GM23338 (cell line): Measurements from ENCODE around the gene CACNA1G. TPM values are rescaled to one million over a fixed set of nuclear protein-coding genes. Genes with fewer than 3 reads are reported as not detected.

Experiments used
- ATAC-seq: fragments of 200-7000 bp; cut with Tn5 transposase; 3 replicates; pipeline ENCODE4 v1.9.1; 2020
- DNase-seq: peaks from one replicate; pipeline ENCODE4 v3.0.0-alpha.2; 2015; ENCODE audit warnings: low spot score
- H2AFZ ChIP-seq: fragments of 200-600 bp; sonication (generic); 2 replicates; pipeline ENCODE4 v1.8.0; 2016; ENCODE audit warnings: antibody characterized with exemption, mild to moderate bottlenecking, moderate library complexity
- H3F3A ChIP-seq: fragments of 200-600 bp; sonication (generic); replicated peaks from 2 replicates; pipeline ENCODE4 v1.8.0; 2017; ENCODE audit warnings: antibody characterized with exemption, mixed run types, low read depth
- H3K27ac ChIP-seq: fragments of 200-600 bp; sonication (generic); 2 replicates; pipeline ENCODE4 v1.6.1; 2016; ENCODE audit warnings: low read depth
- H3K27me3 ChIP-seq: fragments of 200-600 bp; sonication (generic); 2 replicates; pipeline ENCODE4 v1.8.0; 2016; ENCODE audit warnings: mild to moderate bottlenecking, mixed run types, moderate library complexity; ENCODE audit not compliant: insufficient read depth
- H3K36me3 ChIP-seq: fragments of 200-600 bp; sonication (generic); 2 replicates; pipeline ENCODE4 v1.8.0; 2016; ENCODE audit warnings: mild to moderate bottlenecking; ENCODE audit not compliant: insufficient read depth
- H3K4me1 ChIP-seq: fragments of 200-600 bp; sonication (generic); 2 replicates; pipeline ENCODE4 v1.8.0; 2016; ENCODE audit warnings: mild to moderate bottlenecking, moderate library complexity; ENCODE audit not compliant: insufficient read depth
- H3K4me2 ChIP-seq: fragments of 200-600 bp; sonication (generic); 2 replicates; pipeline ENCODE4 v1.7.1; 2017; ENCODE audit warnings: mixed run types
- H3K4me3 ChIP-seq: fragments of 200-600 bp; sonication (generic); 2 replicates; pipeline ENCODE4 v1.6.1; 2016; ENCODE audit warnings: mixed run types
- H3K79me2 ChIP-seq: fragments of 200-600 bp; sonication (generic); replicated peaks from 2 replicates; pipeline ENCODE4 v1.8.0; 2017; ENCODE audit warnings: mild to moderate bottlenecking; ENCODE audit not compliant: insufficient read depth
- H3K9me2 ChIP-seq: fragments of 200-600 bp; sonication (generic); 2 replicates; pipeline ENCODE4 v1.8.0; 2017; ENCODE audit not compliant: insufficient read depth
- H4K20me1 ChIP-seq: fragments of 200-600 bp; sonication (generic); replicated peaks from 2 replicates; pipeline ENCODE4 v1.8.0; 2017; ENCODE audit warnings: mild to moderate bottlenecking; ENCODE audit not compliant: insufficient read depth
- H3K27ac Mint-ChIP-seq: 2 replicates; pipeline ENCODE4 v1.8.0; 2020; ENCODE audit warnings: inconsistent platforms, mild to moderate bottlenecking, moderate library complexity, mixed read lengths
- H3K27me3 Mint-ChIP-seq: 3 replicates; pipeline ENCODE4 v1.8.0; 2022; ENCODE audit warnings: low read depth, mild to moderate bottlenecking, moderate library complexity, mixed read lengths, inconsistent platforms; ENCODE audit not compliant: insufficient read depth, poor library complexity
- H3K36me3 Mint-ChIP-seq: 3 replicates; pipeline ENCODE4 v1.8.0; 2021; ENCODE audit warnings: low read depth, mild to moderate bottlenecking, inconsistent platforms, moderate library complexity, mixed read lengths
- H3K4me1 Mint-ChIP-seq: 3 replicates; pipeline ENCODE4 v1.8.0; 2020; ENCODE audit warnings: mild to moderate bottlenecking, inconsistent platforms, mixed read lengths
- H3K4me3 Mint-ChIP-seq: 3 replicates; pipeline ENCODE4 v1.8.0; 2021; ENCODE audit warnings: moderate library complexity, mild to moderate bottlenecking, inconsistent platforms, mixed read lengths
- H3K9me3 Mint-ChIP-seq: 3 replicates; pipeline ENCODE4 v1.8.0; 2020; ENCODE audit warnings: moderate library complexity, mild to moderate bottlenecking, inconsistent platforms, mixed read lengths
- CREB1 ChIP-seq: fragments of 250-450 bp; sonication (Bioruptor Pico); IDR thresholded peaks from 2 replicates; pipeline ENCODE4 v1.5.0; 2020; ENCODE audit warnings: low read depth, mild to moderate bottlenecking, moderate library complexity
- CTCF ChIP-seq, 2 experiments: fragments of 200-600 bp in 1 of 2; sonication (generic) in 1 of 2; conservative IDR thresholded peaks; 2 replicates each; pipeline versions ENCODE4 v1.5.1 to v1.6.1; 2016 to 2017; ENCODE audit warnings: antibody characterized with exemption in 2 of 2, low read depth in 2 of 2, mild to moderate bottlenecking in 2 of 2, moderate library complexity in 1 of 2
- JUNB ChIP-seq: IDR thresholded peaks from one replicate; pipeline ENCODE4 v1.6.1; 2016; ENCODE audit warnings: antibody characterized with exemption; ENCODE audit not compliant: unreplicated experiment
- NANOG ChIP-seq: IDR thresholded peaks from 2 replicates; pipeline ENCODE4 v1.6.1; 2016; ENCODE audit warnings: antibody characterized with exemption, borderline replicate concordance
- ZNF462 ChIP-seq: fragments of 250-450 bp; sonication (Bioruptor Pico); IDR thresholded peaks from 2 replicates; pipeline ENCODE4 v1.5.0; 2020; ENCODE audit warnings: mild to moderate bottlenecking, moderate library complexity
- polyA plus RNA-seq: library from polyadenylated mRNA; unstranded; fragments of >200 nt; fragmentation: Nextera tagmentation; extraction: Ambion mirVana; gene quantifications from 2 replicates; pipeline ENCODE4 v1.2.1, GENCODE V29; 2016
- total RNA-seq: library from RNA; depleted of rRNA; stranded (reverse); fragments of >200 nt; shearing (Covaris generic); gene quantifications from 2 replicates; pipeline ENCODE4 v1.2.3, GENCODE V29; 2014

CACNA1G gene
- total and polyA plus RNA-seq, 2 experiments from 2014 or later: 1.4 to 5.1 TPM

- no peaks in the 10 kb centered on the region for H3K79me2 ChIP-seq
- H3K4me3 ChIP-seq: no peak overlapping the region
- H3K4me1 ChIP-seq: no peaks in the 10 kb centered on the region; the same call in 1 of the 2 replicates
- ATAC-seq (no peak), DNase-seq (no peak)
- H3K27ac ChIP-seq: no peak overlapping the region
- H3K36me3 Mint-ChIP-seq: no peaks in the 10 kb centered on the region
- no peaks in the 10 kb centered on the region for H4K20me1 ChIP-seq
- H3K4me3 Mint-ChIP-seq: no peak overlapping the region
- TF ChIP-seq JUNB: no peak
- H3K4me2 ChIP-seq: no peak overlapping the region
- H3K27ac Mint-ChIP-seq: no peak overlapping the region
- H3K9me3 Mint-ChIP-seq: no peaks in the 10 kb centered on the region
- H3K27me3 Mint-ChIP-seq: peaks cover 32% of the 10 kb centered on the region
- no peaks in the 10 kb centered on the region for H3K9me2 ChIP-seq
- peaks cover 24% of the 10 kb centered on the region for H3K4me1 Mint-ChIP-seq
- no peaks in the 10 kb centered on the region for H3K27me3 ChIP-seq
- H3F3A ChIP-seq: no peaks in the 10 kb centered on the region
- no peak overlapping the region for H2AFZ ChIP-seq
- H3K36me3 ChIP-seq: no peaks in the 10 kb centered on the region
Observed at GRCh38 chr17:50587571-50587970, 27.1 kb downstream of the CACNA1G start.

- no peaks in the 10 kb centered on the region for H3K9me3 Mint-ChIP-seq
- H2AFZ ChIP-seq: no peak overlapping the region
- no peaks in the 10 kb centered on the region for H4K20me1 ChIP-seq
- H3K27me3 Mint-ChIP-seq: peaks cover 28% of the 10 kb centered on the region
- H3K4me1 ChIP-seq: peaks cover 6% of the 10 kb centered on the region; the same call in 1 of the 2 replicates
- no peaks in the 10 kb centered on the region for H3K79me2 ChIP-seq
- peaks cover 33% of the 10 kb centered on the region for H3K4me1 Mint-ChIP-seq
- H3K4me2 ChIP-seq: no peak overlapping the region
- no peak overlapping the region for H3K4me3 Mint-ChIP-seq
- no peaks in the 10 kb centered on the region for H3K27me3 ChIP-seq
- ATAC-seq (no peak), DNase-seq (no peak)
- H3F3A ChIP-seq: no peaks in the 10 kb centered on the region
- H3K27ac ChIP-seq: no peak overlapping the region
- no peaks in the 10 kb centered on the region for H3K36me3 ChIP-seq
- no peaks in the 10 kb centered on the region for H3K9me2 ChIP-seq
- no peak for TF ChIP-seq NANOG
- TF ChIP-seq CTCF (conservative IDR thresholded peaks at IDR 0.05; ENCODE audit: low read depth in 2 of 2): no peak
- no peak for TF ChIP-seq JUNB
- no peak overlapping the region for H3K27ac Mint-ChIP-seq
- H3K4me3 ChIP-seq: no peak overlapping the region
- no peaks in the 10 kb centered on the region for H3K36me3 Mint-ChIP-seq
Observed at GRCh38 chr17:50588391-50589049, 28.0 kb downstream of the CACNA1G start.

- H3K4me2 ChIP-seq: no peak overlapping the region
- no peaks in the 10 kb centered on the region for H3K79me2 ChIP-seq
- no peaks in the 10 kb centered on the region for H3K9me2 ChIP-seq
- no peak overlapping the region for H3K4me3 ChIP-seq
- H2AFZ ChIP-seq: no peak overlapping the region
- H3K4me1 Mint-ChIP-seq: peaks cover 26% of the 10 kb centered on the region
- no peaks in the 10 kb centered on the region for H3F3A ChIP-seq
- no peaks in the 10 kb centered on the region for H3K36me3 Mint-ChIP-seq
- no peaks in the 10 kb centered on the region for H3K36me3 ChIP-seq
- H3K27me3 Mint-ChIP-seq: peaks cover 28% of the 10 kb centered on the region
- no peak overlapping the region for H3K4me3 Mint-ChIP-seq
- H3K4me1 ChIP-seq: peaks cover 6% of the 10 kb centered on the region; the same call in 1 of the 2 replicates
- no peak overlapping the region for H3K27ac ChIP-seq
- H3K27me3 ChIP-seq: no peaks in the 10 kb centered on the region
- DNase-seq (no peak), ATAC-seq (no peak)
- no peak overlapping the region; the same call in 1 of the 2 replicates for H3K27ac Mint-ChIP-seq
- H4K20me1 ChIP-seq: no peaks in the 10 kb centered on the region
- no peaks in the 10 kb centered on the region for H3K9me3 Mint-ChIP-seq
- TF ChIP-seq CREB1 (CRISPR knock-in tag) (no peak), ZNF462 (no peak), JUNB (no peak), NANOG (no peak)
Observed at GRCh38 chr17:50589095-50589705, 28.7 kb downstream of the CACNA1G start.
